ENCODE measurements around the gene VARS2. TPM values are rescaled to one million over a fixed set of nuclear protein-coding genes. Genes with fewer than 3 reads are reported as not detected.
"Not testable (repeated sequence)": the region's sequence is repeated elsewhere in the genome, so short reads cannot be mapped to it uniquely, and the experiment has no call there.

The VARS2 gene
- polyA plus RNA-seq (ENCODE audit: low read depth in 6 of 6), result 10 to 100 TPM in 5 of 6 donors, 1 to 10 TPM in 1; 1.2 to 28.4 (median 19.4) TPM

GRCh38 chr6:30914076-30914853 lies at the start of gene VARS2:
TSS of gene VARS2 (plus strand) at chr6:30914238. CDS start at chr6:30914837, 599 bp downstream.
- Mint-ChIP-seq H3K4me1 (peaks cover 25 to 39% (median 34%) of the 10 kb centered on the region in 3 donors), H3K27me3 (no peaks in the 10 kb centered on the region)

GRCh38 chr6:30864325-30864724 lies 49.7 kb upstream of the VARS2 start:
- Mint-ChIP-seq H3K27ac (no peak overlapping the region), H3K27me3 (peaks cover 3 to 7% (median 5%) of the 10 kb centered on the region in 3 donors), H3K9me3 (peaks cover 0 to 31% (median 25%) of the 10 kb centered on the region in 7 donors), H3K4me1 (peaks cover 0 to 4% (median 2%) of the 10 kb centered on the region in 3 donors), H3K36me3 (peaks cover 8% of the 10 kb centered on the region in 2 donors), H3K4me3 (no peak overlapping the region)
- no peak for ATAC-seq (ENCODE audit: low read depth in 2 of 2)
- DNase-seq, result no peak

More at GRCh38 chr6:30914076-30914853, at the start of gene VARS2:
- Mint-ChIP-seq H3K36me3 (peaks cover 13 to 14% of the 10 kb centered on the region in 2 donors), H3K9me3 (no peaks in the 10 kb centered on the region), H3K4me3 (peak within 1 kb of the TSS; percentile 84 to 98 (median 94)), H3K27ac (peak within 1 kb of the TSS; percentile 70 to 90 (median 80))
- DNase-seq, result peak; percentile 89
- ATAC-seq (ENCODE audit: low read depth in 2 of 2), result peak; percentile 94 to 95

- H3K4me1 Mint-ChIP-seq; ATAC-seq (ENCODE audit: low read depth in 2 of 2); H3K4me3 Mint-ChIP-seq; DNase-seq; H3K27me3 Mint-ChIP-seq; H3K27ac Mint-ChIP-seq: not testable (repeated sequence)
- Mint-ChIP-seq H3K36me3 (peaks cover 12 to 25% of the 10 kb centered on the region in 2 donors), H3K9me3 (peaks cover 6 to 46% (median 35%) of the 10 kb centered on the region in 7 donors)
These were observed 44.7 kb upstream of the VARS2 start for GRCh38 chr6:30869241-30869749.

GRCh38 chr6:30870546-30870945 lies 43.5 kb upstream of the VARS2 start:
- Mint-ChIP-seq H3K36me3 (peaks cover 12 to 25% of the 10 kb centered on the region in 2 donors), H3K27ac (no peak overlapping the region), H3K4me1 (no peaks in the 10 kb centered on the region), H3K9me3 (peaks cover 6 to 46% (median 35%) of the 10 kb centered on the region in 7 donors), H3K27me3 (peaks cover 0 to 9% (median 0%) of the 10 kb centered on the region in 3 donors), H3K4me3 (peak overlapping the region in 1 of 8 donors; percentile 22)
- ATAC-seq (ENCODE audit: low read depth in 2 of 2) (no peak), DNase-seq (no peak)

GRCh38 chr6:30871592-30872183 lies 42.4 kb upstream of the VARS2 start:
- no peak for DNase-seq
- H3K4me1 Mint-ChIP-seq, result no peaks in the 10 kb centered on the region
- no peak overlapping the region for H3K27ac Mint-ChIP-seq
- ATAC-seq (ENCODE audit: low read depth in 2 of 2), result no peak
- H3K4me3 Mint-ChIP-seq, result peak overlapping the region in 2 of 8 donors; percentile 32 to 33
- peaks cover 12 to 25% of the 10 kb centered on the region in 2 donors for H3K36me3 Mint-ChIP-seq
- peaks cover 6 to 46% (median 35%) of the 10 kb centered on the region in 7 donors for H3K9me3 Mint-ChIP-seq
- H3K27me3 Mint-ChIP-seq, result peaks cover 0 to 9% (median 0%) of the 10 kb centered on the region in 3 donors

- H3K27ac Mint-ChIP-seq, result peak overlapping the region in 2 of 6 donors; percentile 58 to 77
- peaks cover 0 to 9% (median 0%) of the 10 kb centered on the region in 3 donors for H3K27me3 Mint-ChIP-seq
- H3K4me3 Mint-ChIP-seq, result no peak overlapping the region
- peaks cover 8 to 12% (median 9%) of the 10 kb centered on the region in 3 donors for H3K4me1 Mint-ChIP-seq
- ATAC-seq (ENCODE audit: low read depth in 2 of 2) (no peak), DNase-seq (no peak)
- H3K9me3 Mint-ChIP-seq, result peaks cover 6 to 44% (median 31%) of the 10 kb centered on the region in 7 donors
- H3K36me3 Mint-ChIP-seq, result peaks cover 12 to 25% of the 10 kb centered on the region in 2 donors
These were observed 40.8 kb upstream of the VARS2 start for GRCh38 chr6:30873137-30873640.

GRCh38 chr6:30873795-30874194 lies 40.2 kb upstream of the VARS2 start:
- H3K4me3 Mint-ChIP-seq; DNase-seq; ATAC-seq (ENCODE audit: low read depth in 2 of 2); H3K27me3 Mint-ChIP-seq; H3K27ac Mint-ChIP-seq: not testable (repeated sequence)
- Mint-ChIP-seq H3K9me3 (peaks cover 6 to 41% (median 31%) of the 10 kb centered on the region in 7 donors), H3K4me1 (peaks cover 14 to 18% (median 15%) of the 10 kb centered on the region in 3 donors), H3K36me3 (peaks cover 12 to 25% of the 10 kb centered on the region in 2 donors)

GRCh38 chr6:30875244-30876038 lies 38.6 kb upstream of the VARS2 start:
- Mint-ChIP-seq H3K4me3 (no peak overlapping the region), H3K27ac (no peak overlapping the region), H3K36me3 (peaks cover 12 to 25% of the 10 kb centered on the region in 2 donors), H3K27me3 (peaks cover 0 to 9% (median 0%) of the 10 kb centered on the region in 3 donors), H3K9me3 (peaks cover 6 to 26% (median 18%) of the 10 kb centered on the region in 7 donors), H3K4me1 (peaks cover 22 to 30% (median 28%) of the 10 kb centered on the region in 3 donors)
- ATAC-seq (ENCODE audit: low read depth in 2 of 2), result no peak
- no peak for DNase-seq

GRCh38 chr6:30876039-30876730 lies 37.9 kb upstream of the VARS2 start:
- no peak overlapping the region for H3K4me3 Mint-ChIP-seq
- no peak overlapping the region for H3K27ac Mint-ChIP-seq
- H3K36me3 Mint-ChIP-seq, result peaks cover 7 to 20% of the 10 kb centered on the region in 2 donors
- DNase-seq (no peak), ATAC-seq (ENCODE audit: low read depth in 2 of 2) (no peak)
- peaks cover 6 to 21% (median 13%) of the 10 kb centered on the region in 7 donors for H3K9me3 Mint-ChIP-seq
- peaks cover 26 to 36% (median 34%) of the 10 kb centered on the region in 3 donors for H3K4me1 Mint-ChIP-seq
- H3K27me3 Mint-ChIP-seq, result peaks cover 0 to 9% (median 0%) of the 10 kb centered on the region in 3 donors

GRCh38 chr6:30877419-30878262 lies 36.4 kb upstream of the VARS2 start:
- Mint-ChIP-seq H3K4me1 (peaks cover 40 to 50% (median 49%) of the 10 kb centered on the region in 3 donors), H3K4me3 (peak overlapping the region; percentile 35 to 78 (median 54)), H3K27me3 (peaks cover 0 to 9% (median 0%) of the 10 kb centered on the region in 3 donors), H3K36me3 (peaks cover 0 to 10% of the 10 kb centered on the region in 2 donors), H3K9me3 (peaks cover 0 to 8% (median 2%) of the 10 kb centered on the region in 7 donors), H3K27ac (peak overlapping the region in 5 of 6 donors; percentile 21 to 92 (median 26))
- ATAC-seq (ENCODE audit: low read depth in 2 of 2), result peak; percentile 55 to 75
- peak; percentile 53 for DNase-seq

GRCh38 chr6:30879684-30880427 lies 34.2 kb upstream of the VARS2 start:
- Mint-ChIP-seq H3K4me1 (peaks cover 53 to 65% (median 64%) of the 10 kb centered on the region in 3 donors), H3K9me3 (no peaks in the 10 kb centered on the region)

More at GRCh38 chr6:30879684-30880427, 34.2 kb upstream of the VARS2 start:
- ATAC-seq (ENCODE audit: low read depth in 2 of 2), result no peak
- Mint-ChIP-seq H3K27me3 (no peaks in the 10 kb centered on the region), H3K4me3 (peak overlapping the region in 4 of 8 donors; percentile 10 to 44 (median 22)), H3K36me3 (no peaks in the 10 kb centered on the region), H3K27ac (peak overlapping the region in 5 of 6 donors; percentile 37 to 96 (median 78))
- no peak for DNase-seq
